Measurements from ENCODE around the gene KLHL25. TPM values are rescaled to one million over a fixed set of nuclear protein-coding genes. Genes with fewer than 3 reads are reported as not detected.

The KLHL25 gene
- total RNA-seq, 1 experiment from 2014 or later, result 16.0 TPM

DNA sequence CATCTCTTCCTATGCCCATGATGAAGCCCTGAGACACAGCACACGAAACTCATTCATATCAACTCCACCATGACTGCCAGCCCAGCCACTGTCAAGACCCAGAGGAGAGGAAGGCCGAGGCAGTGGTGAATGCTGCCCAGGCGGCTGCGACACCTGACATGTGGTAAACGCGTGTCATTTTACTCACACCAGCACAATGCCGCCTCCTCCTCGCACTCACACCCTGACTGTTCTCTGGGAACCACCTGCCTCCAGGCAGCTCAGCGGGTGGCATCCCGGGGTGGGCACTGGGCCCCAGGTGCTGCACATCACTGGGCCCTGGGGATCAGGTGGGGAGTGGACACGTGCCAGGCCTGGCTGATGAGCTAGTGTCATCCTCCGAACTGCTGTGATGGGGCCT lies 21.5 kb downstream of the KLHL25 start:
- no peak overlapping the region for H3K4me3 Mint-ChIP-seq (ENCODE audit: low read depth, unreplicated experiment)
- no peaks in the 10 kb centered on the region for H3K36me3 Mint-ChIP-seq (ENCODE audit: insufficient read depth, unreplicated experiment)
- intact Hi-C loops (cut with micrococcal nuclease; ENCODE audit: unreplicated experiment), result no loop called here
- no peaks in the 10 kb centered on the region for H3K27me3 Mint-ChIP-seq (ENCODE audit: unreplicated experiment)
- no peak overlapping the region for H3K27ac Mint-ChIP-seq (ENCODE audit: unreplicated experiment)
- peaks cover 8% of the 10 kb centered on the region for H3K4me1 Mint-ChIP-seq (ENCODE audit: low read depth, unreplicated experiment)
- no peak for DNase-seq
- BruUV-seq (replicated peaks), result no TSS peak
- TF ChIP-seq, protein P1, sequence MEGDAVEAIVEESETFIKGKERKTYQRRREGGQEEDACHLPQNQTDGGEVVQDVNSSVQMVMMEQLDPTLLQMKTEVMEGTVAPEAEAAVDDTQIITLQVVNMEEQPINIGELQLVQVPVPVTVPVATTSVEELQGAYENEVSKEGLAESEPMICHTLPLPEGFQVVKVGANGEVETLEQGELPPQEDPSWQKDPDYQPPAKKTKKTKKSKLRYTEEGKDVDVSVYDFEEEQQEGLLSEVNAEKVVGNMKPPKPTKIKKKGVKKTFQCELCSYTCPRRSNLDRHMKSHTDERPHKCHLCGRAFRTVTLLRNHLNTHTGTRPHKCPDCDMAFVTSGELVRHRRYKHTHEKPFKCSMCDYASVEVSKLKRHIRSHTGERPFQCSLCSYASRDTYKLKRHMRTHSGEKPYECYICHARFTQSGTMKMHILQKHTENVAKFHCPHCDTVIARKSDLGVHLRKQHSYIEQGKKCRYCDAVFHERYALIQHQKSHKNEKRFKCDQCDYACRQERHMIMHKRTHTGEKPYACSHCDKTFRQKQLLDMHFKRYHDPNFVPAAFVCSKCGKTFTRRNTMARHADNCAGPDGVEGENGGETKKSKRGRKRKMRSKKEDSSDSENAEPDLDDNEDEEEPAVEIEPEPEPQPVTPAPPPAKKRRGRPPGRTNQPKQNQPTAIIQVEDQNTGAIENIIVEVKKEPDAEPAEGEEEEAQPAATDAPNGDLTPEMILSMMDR (IDR thresholded peaks at IDR 0.05; ENCODE audit: unreplicated experiment), result no peak
- CTCF ChIA-PET, result no interaction called here
- H3K9me3 Mint-ChIP-seq (ENCODE audit: low read depth, unreplicated experiment), result no peaks in the 10 kb centered on the region

DNA sequence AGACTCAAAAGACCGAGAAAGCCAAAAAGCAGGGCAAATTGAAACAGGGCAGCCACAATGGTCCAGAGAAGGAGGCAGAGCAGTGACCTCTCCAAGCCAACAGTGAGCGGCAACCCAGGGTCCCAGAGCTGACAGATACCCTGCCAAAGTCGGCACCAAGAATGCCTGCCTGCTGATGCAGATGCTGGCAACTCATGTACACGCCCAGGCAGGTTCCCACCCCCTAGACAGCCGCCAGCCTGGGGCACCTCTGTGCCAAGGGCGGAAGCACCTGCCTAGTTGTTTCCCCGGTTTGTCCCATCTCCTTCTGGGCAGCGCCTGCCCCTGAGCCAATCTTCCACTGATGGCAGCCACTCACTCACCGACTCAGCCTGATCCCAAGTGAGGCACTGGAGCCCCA lies 22.1 kb downstream of the KLHL25 start:
- Mint-ChIP-seq H3K36me3 (ENCODE audit: insufficient read depth, unreplicated experiment) (no peaks in the 10 kb centered on the region), H3K9me3 (ENCODE audit: low read depth, unreplicated experiment) (no peaks in the 10 kb centered on the region), H3K4me1 (ENCODE audit: low read depth, unreplicated experiment) (peaks cover 8% of the 10 kb centered on the region), H3K4me3 (ENCODE audit: low read depth, unreplicated experiment) (no peak overlapping the region), H3K27me3 (ENCODE audit: unreplicated experiment) (no peaks in the 10 kb centered on the region), H3K27ac (ENCODE audit: unreplicated experiment) (no peak overlapping the region)
- TF ChIP-seq, protein P1 (IDR thresholded peaks at IDR 0.05; ENCODE audit: unreplicated experiment), result no peak
- intact Hi-C loops (cut with micrococcal nuclease; ENCODE audit: unreplicated experiment), result no loop called here
- CTCF ChIA-PET, result no interaction called here
- no peak for DNase-seq
- BruUV-seq (replicated peaks), result no TSS peak

DNA sequence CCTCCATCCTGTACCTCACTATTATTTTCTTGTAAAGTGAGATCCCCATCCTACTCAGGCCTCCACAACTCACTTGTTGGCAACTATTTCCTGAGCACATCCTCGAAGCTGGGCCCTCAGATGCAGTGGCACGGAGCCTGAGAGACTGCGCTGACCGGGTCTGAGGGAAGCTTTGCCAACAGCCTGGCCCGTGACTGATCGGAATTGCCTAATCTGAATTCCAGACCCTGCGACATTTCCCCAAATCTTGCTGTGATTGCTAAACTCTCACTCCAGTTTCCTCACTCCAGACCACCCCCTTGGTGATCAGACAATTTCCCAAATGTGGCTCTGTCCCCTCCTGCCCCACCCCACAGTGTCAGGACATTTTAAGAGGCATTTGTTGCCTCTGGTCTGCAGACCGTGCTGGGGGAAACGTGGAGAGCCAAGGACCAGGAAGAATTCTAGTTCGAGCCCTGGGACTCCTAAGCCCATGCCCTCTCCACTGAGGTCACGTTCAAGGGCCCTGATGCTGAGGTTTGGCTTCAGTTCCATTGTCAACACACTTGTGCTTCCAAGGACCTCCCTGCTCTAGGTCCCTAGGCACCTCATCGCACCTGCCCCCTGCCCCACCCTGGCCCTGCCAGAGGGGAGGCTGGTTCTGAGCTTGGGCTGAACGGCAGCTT lies 22.8 kb downstream of the KLHL25 start:
- no TSS peak for BruUV-seq (replicated peaks)
- Mint-ChIP-seq H3K9me3 (ENCODE audit: low read depth, unreplicated experiment) (no peaks in the 10 kb centered on the region), H3K27me3 (ENCODE audit: unreplicated experiment) (no peaks in the 10 kb centered on the region), H3K4me1 (ENCODE audit: low read depth, unreplicated experiment) (peaks cover 8% of the 10 kb centered on the region), H3K4me3 (ENCODE audit: low read depth, unreplicated experiment) (no peak overlapping the region), H3K27ac (ENCODE audit: unreplicated experiment) (no peak overlapping the region), H3K36me3 (ENCODE audit: insufficient read depth, unreplicated experiment) (no peaks in the 10 kb centered on the region)
- CTCF ChIA-PET, result interaction anchor here (0.8 kb wide), 1 partner anchor 11 kb away, joined by 3 read pairs; no protein-coding TSS in a partner anchor
- DNase-seq, result no peak
- TF ChIP-seq, protein P1 (IDR thresholded peaks at IDR 0.05; ENCODE audit: unreplicated experiment), result no peak
- intact Hi-C loops (cut with micrococcal nuclease; ENCODE audit: unreplicated experiment), result no loop called here

DNA sequence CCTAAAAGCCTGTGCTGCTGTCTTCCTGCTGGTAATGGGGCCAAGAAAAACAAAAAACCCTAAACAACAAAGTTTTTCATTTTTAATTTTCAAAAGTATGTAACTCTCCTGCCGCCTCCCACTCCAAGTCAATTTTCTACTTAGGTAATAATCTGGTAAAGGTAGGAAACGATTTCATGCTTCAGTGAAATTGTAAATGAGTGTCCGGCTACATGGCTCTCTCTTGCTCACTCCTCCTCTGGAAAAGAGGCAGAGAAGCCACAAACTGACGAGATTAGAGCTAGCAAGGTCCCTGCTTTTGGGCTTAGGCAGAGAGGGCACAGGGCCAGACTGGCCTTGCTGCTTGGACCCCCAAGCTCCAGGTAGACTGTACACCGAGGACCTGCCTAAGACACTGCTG lies 23.5 kb downstream of the KLHL25 start:
- intact Hi-C loops (cut with micrococcal nuclease; ENCODE audit: unreplicated experiment), result no loop called here
- no peak overlapping the region for H3K4me3 Mint-ChIP-seq (ENCODE audit: low read depth, unreplicated experiment)
- no peaks in the 10 kb centered on the region for H3K27me3 Mint-ChIP-seq (ENCODE audit: unreplicated experiment)
- TF ChIP-seq, protein P1 (IDR thresholded peaks at IDR 0.05; ENCODE audit: unreplicated experiment), result no peak
- peaks cover 4% of the 10 kb centered on the region for H3K36me3 Mint-ChIP-seq (ENCODE audit: insufficient read depth, unreplicated experiment)
- no TSS peak for BruUV-seq (replicated peaks)
- no peak overlapping the region for H3K27ac Mint-ChIP-seq (ENCODE audit: unreplicated experiment)
- DNase-seq, result no peak
- CTCF ChIA-PET, result interaction anchor here (0.8 kb wide), 1 partner anchor 10 kb away, joined by 3 read pairs; no protein-coding TSS in a partner anchor
- peaks cover 8% of the 10 kb centered on the region for H3K4me1 Mint-ChIP-seq (ENCODE audit: low read depth, unreplicated experiment)
- H3K9me3 Mint-ChIP-seq (ENCODE audit: low read depth, unreplicated experiment), result no peaks in the 10 kb centered on the region
